AML-193 (cell line): ENCODE measurements around the gene TSPAN32.
"Not testable (repeated sequence)": the region's sequence is repeated elsewhere in the genome, so short reads cannot be mapped to it uniquely, and the experiment has no call there.

Experiments used
- DNase-seq, 2 experiments: peaks; one replicate each; lab custom pipeline; 2025; lab: John Stamatoyannopoulos, UW

Gene TSPAN32

GRCh38 chr11:2316169-2316962 lies 14.6 kb downstream of the TSPAN32 start:
- DNase-seq = no peak

GRCh38 chr11:2316963-2317244 lies 15.1 kb downstream of the TSPAN32 start:
- DNase-seq = no peak

- DNase-seq = no peak
Observed at GRCh38 chr11:2317354-2318050, 15.7 kb downstream of the TSPAN32 start.

- DNase-seq = no peak
Observed at GRCh38 chr11:2318123-2318522, 16.3 kb downstream of the TSPAN32 start.

GRCh38 chr11:2318707-2319106 lies 16.9 kb downstream of the TSPAN32 start:
- no peak for DNase-seq

GRCh38 chr11:2319791-2320472 lies 18.1 kb downstream of the TSPAN32 start:
- DNase-seq = no peak

GRCh38 chr11:2320568-2321310 lies 18.9 kb downstream of the TSPAN32 start:
- DNase-seq = no peak

- DNase-seq = no peak
Observed at GRCh38 chr11:2321311-2321683, 19.5 kb downstream of the TSPAN32 start.

- DNase-seq = no peak
Observed at GRCh38 chr11:2325123-2325522, 23.3 kb downstream of the TSPAN32 start.

- no peak for DNase-seq
Observed at GRCh38 chr11:2325719-2326118, 23.9 kb downstream of the TSPAN32 start.

GRCh38 chr11:2327032-2327431 lies 25.2 kb downstream of the TSPAN32 start:
- no peak for DNase-seq

GRCh38 chr11:2328021-2328420 lies 26.2 kb downstream of the TSPAN32 start:
- no peak for DNase-seq

GRCh38 chr11:2328656-2329354 lies 27.0 kb downstream of the TSPAN32 start:
- DNase-seq = no peak

GRCh38 chr11:2329551-2329950 lies 27.7 kb downstream of the TSPAN32 start:
- no peak for DNase-seq

GRCh38 chr11:2330696-2331095 lies 28.9 kb downstream of the TSPAN32 start:
- no peak for DNase-seq

GRCh38 chr11:2331404-2331803 lies 29.6 kb downstream of the TSPAN32 start:
- DNase-seq = no peak

- not testable (repeated sequence) for DNase-seq
Observed at GRCh38 chr11:2332569-2332968, 30.8 kb downstream of the TSPAN32 start.

- DNase-seq = not testable (repeated sequence)
Observed at GRCh38 chr11:2333486-2334205, 31.8 kb downstream of the TSPAN32 start.

- DNase-seq = not testable (repeated sequence)
Observed at GRCh38 chr11:2335286-2335685, 33.5 kb downstream of the TSPAN32 start.

GRCh38 chr11:2338760-2339159 lies 36.9 kb downstream of the TSPAN32 start:
- DNase-seq = not testable (repeated sequence)

GRCh38 chr11:2342557-2342956 lies 40.7 kb downstream of the TSPAN32 start:
- no peak for DNase-seq
